Mucosa of rectum (tissue), 2 donors: ENCODE results near the gene CASD1.

Source experiments
- H3K27ac ChIP-seq, 2 donors: one replicate each; pipeline ENCODE4 v1.7.0; 2013; ENCODE audit warnings: inconsistent platforms in 2 of 2, low read depth in 2 of 2, low read length in 2 of 2
- H3K27me3 ChIP-seq, 2 donors: one replicate each; pipeline ENCODE4 v1.7.0; 2013; ENCODE audit warnings: low read length in 2 of 2; ENCODE audit not compliant: control insufficient read depth in 2 of 2, insufficient read depth in 2 of 2
- H3K36me3 ChIP-seq, 2 donors: one replicate each; pipeline ENCODE4 v1.7.0; 2013; ENCODE audit warnings: low read length in 2 of 2; ENCODE audit not compliant: control insufficient read depth in 2 of 2, insufficient read depth in 2 of 2
- H3K4me1 ChIP-seq, 2 donors: one replicate each; pipeline ENCODE4 v1.7.0; 2013; ENCODE audit warnings: low read length in 2 of 2, mild to moderate bottlenecking in 1 of 2; ENCODE audit not compliant: control insufficient read depth in 2 of 2, insufficient read depth in 2 of 2
- H3K4me3 ChIP-seq, 2 donors: one replicate each; pipeline ENCODE4 v1.7.0; 2013; ENCODE audit warnings: low read length in 2 of 2
- H3K9ac ChIP-seq, 2 donors: one replicate each; pipeline ENCODE4 v1.7.0; 2013; ENCODE audit warnings: low read length in 2 of 2, low read depth in 1 of 2, mild to moderate bottlenecking in 1 of 2
- H3K9me3 ChIP-seq, 2 donors: one replicate each; pipeline ENCODE4 v1.7.0; 2013; ENCODE audit warnings: low read length in 2 of 2; ENCODE audit not compliant: control insufficient read depth in 2 of 2
- donor health status: healthy.
- donor health status: Normal muscosa, but diverticular disease.

CASD1 gene

GRCh38 chr7:94547126-94547525, 37.5 kb downstream of the CASD1 start:
- Histone ChIP-seq H3K9me3 (no peaks in the 10 kb centered on the region), H3K9ac (no peak overlapping the region), H3K36me3 (peaks cover 4 to 19% of the 10 kb centered on the region in 2 donors), H3K4me1 (peaks cover 0 to 2% of the 10 kb centered on the region in 2 donors), H3K4me3 (no peak overlapping the region), H3K27me3 (no peaks in the 10 kb centered on the region), H3K27ac (no peak overlapping the region)

DNA sequence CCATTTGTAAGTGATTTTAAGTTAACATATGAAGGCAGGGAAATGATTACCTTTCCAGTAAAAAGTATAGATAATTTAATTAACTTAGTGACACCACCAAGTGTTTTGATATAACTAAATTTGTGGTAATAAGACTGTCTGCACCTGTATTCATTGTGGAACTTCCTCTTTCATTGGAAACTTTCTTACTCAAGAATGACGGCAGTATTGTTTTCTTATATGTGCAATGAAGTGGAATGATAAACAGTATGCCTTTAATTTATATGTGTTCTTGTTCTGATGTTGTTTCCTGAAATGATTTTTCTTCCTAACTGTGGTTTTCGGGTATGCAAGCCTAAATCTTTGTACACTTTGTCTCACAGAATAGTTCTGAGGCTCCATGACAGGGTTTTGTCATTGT, 46.4 kb downstream of the CASD1 start:
- H3K27ac ChIP-seq: no peak overlapping the region
- H3K9ac ChIP-seq: no peak overlapping the region
- no peak overlapping the region for H3K4me3 ChIP-seq
- H3K36me3 ChIP-seq: peaks cover 10 to 21% of the 10 kb centered on the region in 2 donors
- no peaks in the 10 kb centered on the region for H3K27me3 ChIP-seq
- H3K4me1 ChIP-seq: no peaks in the 10 kb centered on the region
- H3K9me3 ChIP-seq: no peaks in the 10 kb centered on the region

DNA sequence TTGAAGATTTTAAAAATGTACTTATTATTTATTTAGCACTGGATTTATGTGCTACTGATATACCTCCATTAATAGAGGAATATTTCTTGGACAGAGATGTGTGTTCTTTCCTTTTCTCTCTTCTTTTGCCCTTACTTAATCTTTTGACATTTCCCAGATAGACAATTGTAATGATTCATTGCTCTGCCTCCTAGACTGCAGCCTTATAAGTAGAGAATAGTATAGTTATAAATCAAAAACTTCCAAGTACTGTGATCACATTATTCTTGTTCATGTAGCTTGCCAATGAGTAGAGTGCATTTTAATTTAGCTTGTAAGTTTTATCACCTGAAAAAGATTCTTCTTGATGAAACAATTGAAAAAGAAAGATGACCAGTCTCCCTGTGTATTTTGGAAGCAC, 47.6 kb downstream of the CASD1 start:
- H3K27ac ChIP-seq: no peak overlapping the region
- peaks cover 10 to 20% of the 10 kb centered on the region in 2 donors for H3K36me3 ChIP-seq
- no peaks in the 10 kb centered on the region for H3K4me1 ChIP-seq
- H3K4me3 ChIP-seq: no peak overlapping the region
- H3K9me3 ChIP-seq: no peaks in the 10 kb centered on the region
- no peak overlapping the region for H3K9ac ChIP-seq
- H3K27me3 ChIP-seq: no peaks in the 10 kb centered on the region

GRCh38 chr7:94559972-94560371, 50.4 kb downstream of the CASD1 start:
- H3K9me3 ChIP-seq: no peaks in the 10 kb centered on the region
- H3K4me1 ChIP-seq: no peaks in the 10 kb centered on the region
- H3K27me3 ChIP-seq: no peaks in the 10 kb centered on the region
- H3K27ac ChIP-seq: no peak overlapping the region
- H3K4me3 ChIP-seq: no peak overlapping the region
- peaks cover 4 to 12% of the 10 kb centered on the region in 2 donors for H3K36me3 ChIP-seq
- H3K9ac ChIP-seq: no peak overlapping the region

- H3K4me3 ChIP-seq: no peak overlapping the region
- no peaks in the 10 kb centered on the region for H3K27me3 ChIP-seq
- H3K9ac ChIP-seq: no peak overlapping the region
- no peaks in the 10 kb centered on the region for H3K9me3 ChIP-seq
- peaks cover 0 to 8% of the 10 kb centered on the region in 2 donors for H3K36me3 ChIP-seq
- no peaks in the 10 kb centered on the region for H3K4me1 ChIP-seq
- no peak overlapping the region for H3K27ac ChIP-seq
Measured at GRCh38 chr7:94561841-94562514, 52.4 kb downstream of the CASD1 start.

GRCh38 chr7:94562525-94562924, 52.9 kb downstream of the CASD1 start:
- Histone ChIP-seq H3K4me3 (no peak overlapping the region), H3K4me1 (no peaks in the 10 kb centered on the region), H3K9me3 (no peaks in the 10 kb centered on the region), H3K27ac (no peak overlapping the region), H3K9ac (no peak overlapping the region), H3K27me3 (no peaks in the 10 kb centered on the region), H3K36me3 (peaks cover 0 to 5% of the 10 kb centered on the region in 2 donors)

GRCh38 chr7:94565247-94565894, 55.8 kb downstream of the CASD1 start:
- no peak overlapping the region for H3K9ac ChIP-seq
- H3K27ac ChIP-seq: no peak overlapping the region
- H3K4me1 ChIP-seq: no peaks in the 10 kb centered on the region
- no peaks in the 10 kb centered on the region for H3K9me3 ChIP-seq
- no peak overlapping the region for H3K4me3 ChIP-seq
- H3K27me3 ChIP-seq: no peaks in the 10 kb centered on the region
- H3K36me3 ChIP-seq: no peaks in the 10 kb centered on the region

DNA sequence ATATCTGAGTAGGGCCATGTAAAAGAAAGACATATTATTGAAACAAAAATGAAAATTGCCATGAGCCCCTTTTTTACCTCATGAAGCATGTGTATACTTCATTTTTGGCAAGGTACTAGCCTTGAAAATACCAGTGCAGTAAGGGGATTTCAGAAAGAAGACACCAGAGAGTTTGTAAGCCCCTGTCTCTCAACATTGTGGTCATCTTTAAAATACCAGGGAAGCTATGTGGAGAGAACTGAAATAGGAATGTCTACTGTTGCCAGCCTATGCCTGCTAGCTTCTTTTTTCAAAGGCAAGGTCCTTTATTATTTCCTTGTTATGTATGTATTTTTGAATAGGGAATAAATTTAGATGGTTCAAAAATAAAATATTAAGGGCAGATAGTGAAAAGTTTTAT, 57.8 kb downstream of the CASD1 start:
- Histone ChIP-seq H3K9me3 (peaks cover 0 to 2% of the 10 kb centered on the region in 2 donors), H3K4me1 (no peaks in the 10 kb centered on the region), H3K27ac (no peak overlapping the region), H3K9ac (no peak overlapping the region), H3K4me3 (no peak overlapping the region), H3K27me3 (no peaks in the 10 kb centered on the region), H3K36me3 (no peaks in the 10 kb centered on the region)

DNA sequence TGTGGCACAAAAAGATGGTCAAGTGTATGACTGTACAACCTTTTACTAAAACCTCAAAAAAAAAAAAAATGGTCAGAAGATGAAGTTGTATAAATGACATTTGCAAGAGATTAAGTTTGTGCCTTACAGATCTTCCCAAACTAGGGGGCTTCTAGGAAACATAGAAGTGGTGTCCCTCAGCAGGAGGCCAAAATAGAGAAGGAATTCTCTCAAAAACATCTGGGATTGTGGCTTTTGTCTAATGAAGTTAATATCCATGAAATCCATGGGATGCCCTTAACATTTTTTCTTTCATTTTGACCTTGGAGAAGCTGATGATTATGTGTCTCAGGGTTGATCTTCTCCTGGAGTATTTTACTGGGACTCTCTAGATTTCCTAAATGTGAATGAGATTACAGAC, 62.2 kb downstream of the CASD1 start:
- Histone ChIP-seq H3K4me1 (no peaks in the 10 kb centered on the region), H3K27ac (no peak overlapping the region), H3K9ac (no peak overlapping the region), H3K9me3 (peaks cover 4 to 6% of the 10 kb centered on the region in 2 donors), H3K36me3 (no peaks in the 10 kb centered on the region), H3K4me3 (no peak overlapping the region), H3K27me3 (no peaks in the 10 kb centered on the region)

- Histone ChIP-seq H3K9ac (no peak overlapping the region), H3K27ac (no peak overlapping the region), H3K4me1 (no peaks in the 10 kb centered on the region), H3K27me3 (no peaks in the 10 kb centered on the region), H3K36me3 (peaks cover 0 to 2% of the 10 kb centered on the region in 2 donors), H3K9me3 (peaks cover 4 to 6% of the 10 kb centered on the region in 2 donors), H3K4me3 (no peak overlapping the region)
Measured at GRCh38 chr7:94575646-94576045, 66.0 kb downstream of the CASD1 start.
